Measurements from ENCODE around the gene TOMM34. TPM values are rescaled to one million over a fixed set of nuclear protein-coding genes. Genes with fewer than 3 reads are reported as not detected.

Gene TOMM34
- total RNA-seq, 1 experiment from 2014 or later: 59.3 TPM

- no peak for DNase-seq (ENCODE audit: low read depth)
Measured at GRCh38 chr20:44963325-44964215, 3.4 kb upstream of the TOMM34 start.

- DNase-seq (ENCODE audit: low read depth): no peak
Measured at GRCh38 chr20:44962483-44962882, 2.3 kb upstream of the TOMM34 start.

- DNase-seq (ENCODE audit: low read depth): peak; percentile 43
Measured at GRCh38 chr20:44961870-44962267, 1.7 kb upstream of the TOMM34 start.

GRCh38 chr20:44961011-44961869 lies 1.0 kb upstream of the TOMM34 start:
- DNase-seq (ENCODE audit: low read depth): no peak

- peak; percentile 71 for DNase-seq (ENCODE audit: low read depth)
Measured at GRCh38 chr20:44959638-44960102, 527 bp downstream of the TOMM34 start.

- DNase-seq (ENCODE audit: low read depth): peak; percentile 27
Measured at GRCh38 chr20:44959082-44959637, 1.0 kb downstream of the TOMM34 start.

- no peak for DNase-seq (ENCODE audit: low read depth)
Measured at GRCh38 chr20:44958276-44958675, 1.9 kb downstream of the TOMM34 start.

- no peak for DNase-seq (ENCODE audit: low read depth)
Measured at GRCh38 chr20:44956410-44956809, 3.8 kb downstream of the TOMM34 start.

- no peak for DNase-seq (ENCODE audit: low read depth)
Measured at GRCh38 chr20:44955270-44955669, 4.9 kb downstream of the TOMM34 start.

- DNase-seq (ENCODE audit: low read depth): no peak
Measured at GRCh38 chr20:44954211-44954610, 6.0 kb downstream of the TOMM34 start.

- DNase-seq (ENCODE audit: low read depth): no peak
Measured at GRCh38 chr20:44952731-44953130, 7.5 kb downstream of the TOMM34 start.

GRCh38 chr20:44950368-44950767 lies 9.8 kb downstream of the TOMM34 start:
- DNase-seq (ENCODE audit: low read depth): no peak

- DNase-seq (ENCODE audit: low read depth): no peak
Measured at GRCh38 chr20:44948513-44948912, 11.7 kb downstream of the TOMM34 start.

- no peak for DNase-seq (ENCODE audit: low read depth)
Measured at GRCh38 chr20:44948107-44948506, 12.1 kb downstream of the TOMM34 start.

GRCh38 chr20:44946271-44946852 lies 13.8 kb downstream of the TOMM34 start:
- DNase-seq (ENCODE audit: low read depth): peak; percentile 41

GRCh38 chr20:44945261-44945660 lies 14.9 kb downstream of the TOMM34 start:
- no peak for DNase-seq (ENCODE audit: low read depth)

- DNase-seq (ENCODE audit: low read depth): no peak
Measured at GRCh38 chr20:44943828-44944227, 16.4 kb downstream of the TOMM34 start.

- no peak for DNase-seq (ENCODE audit: low read depth)
Measured at GRCh38 chr20:44942264-44942973, 17.8 kb downstream of the TOMM34 start.

- no peak for DNase-seq (ENCODE audit: low read depth)
Measured at GRCh38 chr20:44941120-44941691, 19.0 kb downstream of the TOMM34 start.

- DNase-seq (ENCODE audit: low read depth): peak; percentile 36
Measured at GRCh38 chr20:44938637-44939036, 21.6 kb downstream of the TOMM34 start.

- no peak for DNase-seq (ENCODE audit: low read depth)
Measured at GRCh38 chr20:44936510-44936909, 23.7 kb downstream of the TOMM34 start.
